NCI-H446 treated with DMSO at 0.1 percent for 48 hours (cell line): ENCODE results near the gene FAM227B.
"Not testable (repeated sequence)": the region's sequence is repeated elsewhere in the genome, so short reads cannot be mapped to it uniquely, and the experiment has no call there.

Experiments
- DNase-seq: peaks from one replicate; lab custom pipeline; 2025; lab: John Stamatoyannopoulos, UW

FAM227B gene

GRCh38 chr15:49610157-49610918 is 10.3 kb downstream of the FAM227B start:
- no peak for DNase-seq

GRCh38 chr15:49606594-49606993 is 14.0 kb downstream of the FAM227B start:
- no peak for DNase-seq

GRCh38 chr15:49605588-49605987 is 15.0 kb downstream of the FAM227B start:
- DNase-seq, result no peak

- no peak for DNase-seq
Measured at GRCh38 chr15:49604625-49605409, 15.8 kb downstream of the FAM227B start.

GRCh38 chr15:49592829-49593316 is 27.7 kb downstream of the FAM227B start:
- not testable (repeated sequence) for DNase-seq

- DNase-seq, result no peak
Measured at GRCh38 chr15:49589030-49589429, 31.6 kb downstream of the FAM227B start.

- no peak for DNase-seq
Measured at GRCh38 chr15:49573421-49573820, 47.2 kb downstream of the FAM227B start.

GRCh38 chr15:49570672-49571071 is 49.9 kb downstream of the FAM227B start:
- no peak for DNase-seq

- no peak for DNase-seq
Measured at GRCh38 chr15:49570174-49570573, 50.4 kb downstream of the FAM227B start.

GRCh38 chr15:49560045-49560444 is 60.6 kb downstream of the FAM227B start:
- no peak for DNase-seq

- DNase-seq, result no peak
Measured at GRCh38 chr15:49558929-49559328, 61.7 kb downstream of the FAM227B start.

- no peak for DNase-seq
Measured at GRCh38 chr15:49556437-49556836, 64.2 kb downstream of the FAM227B start.

- DNase-seq, result not testable (repeated sequence)
Measured at GRCh38 chr15:49550342-49550741, 70.3 kb downstream of the FAM227B start.

GRCh38 chr15:49538520-49538919 is 82.1 kb downstream of the FAM227B start:
- DNase-seq, result no peak

GRCh38 chr15:49530092-49530491 is 90.5 kb downstream of the FAM227B start:
- no peak for DNase-seq

GRCh38 chr15:49528289-49528688 is 92.3 kb downstream of the FAM227B start:
- no peak for DNase-seq

GRCh38 chr15:49521802-49522201 is 98.8 kb downstream of the FAM227B start:
- no peak for DNase-seq

- not testable (repeated sequence) for DNase-seq
Measured at GRCh38 chr15:49512739-49513138, 107.9 kb downstream of the FAM227B start.

- no peak for DNase-seq
Measured at GRCh38 chr15:49507261-49507660, 113.4 kb downstream of the FAM227B start.

GRCh38 chr15:49506341-49506740 is 114.3 kb downstream of the FAM227B start:
- DNase-seq, result no peak

- DNase-seq, result no peak
Measured at GRCh38 chr15:49501586-49501985, 119.0 kb downstream of the FAM227B start.

- no peak for DNase-seq
Measured at GRCh38 chr15:49495993-49496753, 124.4 kb downstream of the FAM227B start.
